Nephron progenitor cell (in vitro differentiated cells): ENCODE measurements around the gene GSAP.
"Not testable (repeated sequence)": the region's sequence is repeated elsewhere in the genome, so short reads cannot be mapped to it uniquely, and the experiment has no call there.

Experiments
- DNase-seq: peaks from one replicate; pipeline ENCODE4 v3.0.0; 2021
- H3K27ac Mint-ChIP-seq: 2 replicates; pipeline ENCODE4 v1.8.0; 2021; ENCODE audit warnings: mild to moderate bottlenecking, moderate library complexity, mixed read lengths
- H3K27me3 Mint-ChIP-seq: 2 replicates; pipeline ENCODE4 v1.8.0; 2021; ENCODE audit warnings: mild to moderate bottlenecking, low read depth, mixed read lengths; ENCODE audit not compliant: poor library complexity
- H3K36me3 Mint-ChIP-seq: 2 replicates; pipeline ENCODE4 v1.8.0; 2021; ENCODE audit warnings: low read depth, mixed read lengths
- H3K4me1 Mint-ChIP-seq: 2 replicates; pipeline ENCODE4 v1.8.0; 2021; ENCODE audit warnings: mixed read lengths
- H3K4me3 Mint-ChIP-seq: 2 replicates; pipeline ENCODE4 v1.8.0; 2021; ENCODE audit warnings: mild to moderate bottlenecking, moderate library complexity, mixed read lengths
- H3K9me3 Mint-ChIP-seq: 2 replicates; pipeline ENCODE4 v1.8.0; 2021; ENCODE audit warnings: mild to moderate bottlenecking, moderate library complexity, mixed read lengths
- CTCF ChIP-seq: fragments of 200-600 bp; sonication (generic); IDR thresholded peaks from 2 replicates; pipeline ENCODE4 v1.5.0; 2021; ENCODE audit warnings: antibody characterized with exemption

The GSAP gene

GRCh38 chr7:77281780-77282478 is 134.2 kb downstream of the GSAP start:
- Mint-ChIP-seq H3K27me3 (no peaks in the 10 kb centered on the region), H3K36me3 (no peaks in the 10 kb centered on the region), H3K9me3 (no peaks in the 10 kb centered on the region), H3K4me3 (no peak overlapping the region), H3K27ac (no peak overlapping the region), H3K4me1 (peaks cover 11% of the 10 kb centered on the region)
- peak; percentile 9 for DNase-seq
- TF ChIP-seq CTCF: no peak

- Mint-ChIP-seq H3K9me3 (no peaks in the 10 kb centered on the region), H3K27me3 (no peaks in the 10 kb centered on the region), H3K27ac (no peak overlapping the region), H3K4me3 (no peak overlapping the region), H3K4me1 (no peaks in the 10 kb centered on the region), H3K36me3 (peaks cover 17% of the 10 kb centered on the region)
- no peak for DNase-seq
- no peak for TF ChIP-seq CTCF
Measured at GRCh38 chr7:77276120-77276519, 140.0 kb downstream of the GSAP start.

GRCh38 chr7:77275663-77276062 is 140.5 kb downstream of the GSAP start:
- not testable (repeated sequence) for H3K4me1 Mint-ChIP-seq, DNase-seq, H3K27me3 Mint-ChIP-seq, H3K4me3 Mint-ChIP-seq, H3K9me3 Mint-ChIP-seq, H3K27ac Mint-ChIP-seq
- peaks cover 17% of the 10 kb centered on the region for H3K36me3 Mint-ChIP-seq

- Mint-ChIP-seq H3K4me1 (no peaks in the 10 kb centered on the region), H3K27me3 (no peaks in the 10 kb centered on the region), H3K36me3 (peaks cover 17% of the 10 kb centered on the region), H3K9me3 (peaks cover 8% of the 10 kb centered on the region), H3K4me3 (no peak overlapping the region), H3K27ac (no peak overlapping the region)
- DNase-seq: no peak
- TF ChIP-seq CTCF: no peak
Measured at GRCh38 chr7:77271766-77272165, 144.4 kb downstream of the GSAP start.

- H3K36me3 Mint-ChIP-seq: peaks cover 11% of the 10 kb centered on the region
- no peak overlapping the region for H3K27ac Mint-ChIP-seq
- H3K4me1 Mint-ChIP-seq: no peaks in the 10 kb centered on the region
- no peaks in the 10 kb centered on the region for H3K27me3 Mint-ChIP-seq
- no peak overlapping the region for H3K4me3 Mint-ChIP-seq
- TF ChIP-seq CTCF: no peak
- peaks cover 8% of the 10 kb centered on the region for H3K9me3 Mint-ChIP-seq
- no peak for DNase-seq
Measured at GRCh38 chr7:77270094-77270480, 146.1 kb downstream of the GSAP start.

GRCh38 chr7:77269360-77270093 is 146.6 kb downstream of the GSAP start:
- no peak overlapping the region for H3K27ac Mint-ChIP-seq
- H3K4me3 Mint-ChIP-seq: no peak overlapping the region
- DNase-seq: no peak
- TF ChIP-seq CTCF: no peak
- H3K9me3 Mint-ChIP-seq: peaks cover 8% of the 10 kb centered on the region
- H3K4me1 Mint-ChIP-seq: no peaks in the 10 kb centered on the region
- peaks cover 3% of the 10 kb centered on the region for H3K27me3 Mint-ChIP-seq
- H3K36me3 Mint-ChIP-seq: peaks cover 6% of the 10 kb centered on the region
